Measurements from ENCODE around the gene GABRA5.
"Not testable (repeated sequence)": the region's sequence is repeated elsewhere in the genome, so short reads cannot be mapped to it uniquely, and the experiment has no call there.

GABRA5 gene

DNA sequence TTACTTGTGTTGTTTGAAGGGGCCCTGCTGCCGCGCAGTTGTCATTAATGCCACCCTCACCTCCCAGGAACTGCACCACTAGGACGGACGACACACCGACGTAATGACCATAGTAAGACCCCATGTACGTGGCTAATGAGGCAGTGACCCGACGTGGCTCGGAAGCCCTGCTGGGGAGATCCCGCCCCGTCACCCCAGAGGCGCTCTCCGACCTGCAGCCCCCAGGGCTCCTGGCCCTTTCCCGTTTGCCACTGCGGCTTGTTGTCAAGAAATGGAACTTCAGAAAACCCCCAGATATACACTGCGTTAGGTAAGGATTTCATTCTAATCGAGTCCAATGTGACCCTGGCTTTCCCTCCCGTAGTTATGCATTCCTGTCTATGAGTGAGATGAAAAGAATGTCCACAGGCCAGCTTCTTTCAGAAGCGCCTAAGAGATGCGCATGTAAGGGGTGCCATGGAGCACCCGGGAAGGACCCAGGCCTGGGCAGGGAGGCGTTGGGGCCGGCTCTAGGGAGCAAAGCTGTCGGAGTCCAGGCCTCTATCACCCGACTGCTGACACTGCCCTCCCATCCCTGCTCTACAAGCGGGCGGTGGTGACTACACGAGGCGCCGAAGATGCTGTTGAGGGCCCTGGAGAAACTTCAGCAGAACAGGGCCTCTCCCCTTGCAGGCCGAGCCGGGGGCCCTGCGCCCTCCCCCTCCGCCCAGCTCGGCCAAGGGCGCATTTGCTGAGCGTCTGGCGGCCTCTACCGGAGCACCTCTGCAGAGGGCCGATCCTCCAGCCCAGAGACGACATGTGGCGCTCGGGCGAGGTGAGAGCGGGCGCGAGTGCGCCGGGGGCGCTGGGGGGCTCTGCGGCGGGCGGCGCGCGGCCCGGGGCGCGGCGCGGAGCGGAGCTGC lies at the start of gene GABRA5:
GABRA5 (plus strand) TSS at position 765 of the 902 bp plus-strand sequence. CDS start 2,187 bp downstream, outside the sequence.
- peak; percentile 59 for DNase-seq (ENCODE audit: low spot score)

DNA sequence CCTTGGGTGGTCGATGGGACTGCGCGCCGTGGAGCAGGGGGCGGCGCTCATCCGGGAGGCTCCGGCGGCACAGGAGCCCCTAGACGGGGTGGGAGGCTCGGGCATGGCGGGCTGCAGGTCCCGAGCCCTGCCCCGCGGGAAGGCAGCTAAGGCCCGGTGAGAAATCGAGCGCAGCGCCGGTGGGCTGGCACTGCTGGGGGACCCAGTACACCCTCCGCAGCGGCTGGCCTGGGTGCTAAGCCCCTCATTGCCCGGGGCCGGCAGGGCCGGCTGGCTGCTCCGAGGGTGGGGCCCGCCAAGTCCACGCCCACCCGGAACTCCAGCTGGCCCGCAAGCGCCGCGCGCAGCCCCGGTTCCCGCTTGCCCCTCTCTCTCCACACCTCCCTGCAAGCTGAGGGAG lies 35.7 kb upstream of the GABRA5 start:
- DNase-seq (ENCODE audit: low spot score) = not testable (repeated sequence)

DNA sequence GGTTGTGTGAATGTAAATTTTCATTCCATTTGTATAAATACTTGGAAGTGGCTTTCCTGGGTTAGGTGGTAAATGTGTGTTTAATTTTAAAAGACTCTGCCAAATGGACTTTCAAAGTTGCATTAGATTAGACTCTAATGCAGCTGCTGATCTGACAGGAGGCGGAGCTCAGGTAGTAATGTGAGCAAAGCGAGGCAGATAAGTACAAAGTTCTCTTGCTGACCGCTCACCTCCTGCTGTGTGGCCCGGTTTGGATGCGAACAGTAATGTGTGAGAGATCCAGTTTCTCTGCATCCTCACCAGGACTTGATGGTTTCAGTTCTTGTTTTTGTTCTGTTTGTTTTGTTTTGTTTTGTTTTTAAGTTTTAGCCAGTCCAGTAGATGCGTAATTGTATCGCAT lies 34.9 kb upstream of the GABRA5 start:
- DNase-seq (ENCODE audit: low spot score) = no peak

DNA sequence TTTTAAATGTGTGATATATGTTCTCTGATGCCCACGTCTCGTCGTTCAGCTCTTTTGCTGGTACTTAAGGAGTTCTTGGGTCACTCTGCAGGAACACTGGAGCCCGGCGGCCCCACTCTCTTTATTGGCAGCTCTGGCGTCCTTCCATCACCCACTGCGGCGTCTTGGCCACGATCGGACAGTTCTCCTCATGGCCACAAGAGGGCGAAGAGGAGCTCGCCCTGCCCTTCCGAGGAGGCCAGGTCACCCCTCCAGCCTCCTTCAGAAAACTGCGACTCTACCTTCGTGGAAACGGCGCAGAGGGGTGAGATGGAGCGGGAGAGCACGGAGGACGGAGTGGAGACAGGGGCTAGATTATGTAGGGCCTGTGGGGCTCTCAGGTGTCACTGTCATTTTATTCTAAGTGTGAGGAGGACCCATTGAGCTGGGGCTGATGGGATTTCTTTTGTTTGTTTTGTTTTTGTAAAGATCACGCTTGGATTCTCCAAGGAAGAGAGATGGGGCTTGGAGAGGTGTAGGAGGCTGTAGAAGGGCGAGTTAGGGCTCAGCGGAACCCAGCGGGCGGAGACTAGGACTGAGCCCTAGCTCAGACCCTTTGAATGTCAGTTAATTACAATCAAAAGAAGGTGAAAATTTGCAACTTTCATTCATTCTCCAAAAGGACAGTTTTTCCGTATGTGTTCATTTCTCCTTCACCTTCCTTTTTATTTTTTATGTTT lies 28.0 kb upstream of the GABRA5 start:
- DNase-seq (ENCODE audit: low spot score) = peak; percentile 78

DNA sequence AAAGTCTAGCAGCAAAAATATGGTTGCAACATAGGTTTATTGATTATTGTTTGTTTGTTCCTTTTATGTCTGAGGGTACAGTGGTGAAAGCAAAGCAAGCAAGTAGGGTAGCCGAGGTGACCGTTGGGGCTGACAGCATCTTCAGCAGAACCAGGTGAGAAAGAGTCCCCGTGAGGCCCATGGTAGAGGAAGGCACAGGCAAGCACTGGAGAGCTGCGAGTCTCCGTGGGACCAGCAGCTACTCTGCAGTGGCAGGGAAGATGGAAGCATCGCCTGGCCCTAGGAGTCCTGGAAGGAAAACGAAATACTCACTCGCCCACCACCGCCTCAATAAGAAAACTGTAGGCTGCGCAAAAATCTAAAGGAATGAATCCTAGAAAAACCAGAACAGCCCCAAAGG lies 25.3 kb upstream of the GABRA5 start:
- no peak for DNase-seq (ENCODE audit: low spot score)

- DNase-seq (ENCODE audit: low spot score) = no peak
Observed at GRCh38 chr15:26841941-26842340, 24.9 kb upstream of the GABRA5 start.

- no peak for DNase-seq (ENCODE audit: low spot score)
Observed at GRCh38 chr15:26842391-26842790, 24.5 kb upstream of the GABRA5 start.

GRCh38 chr15:26844901-26845300 lies 22.0 kb upstream of the GABRA5 start:
- no peak for DNase-seq (ENCODE audit: low spot score)

- no peak for DNase-seq (ENCODE audit: low spot score)
Observed at GRCh38 chr15:26848498-26848897, 18.4 kb upstream of the GABRA5 start.

DNA sequence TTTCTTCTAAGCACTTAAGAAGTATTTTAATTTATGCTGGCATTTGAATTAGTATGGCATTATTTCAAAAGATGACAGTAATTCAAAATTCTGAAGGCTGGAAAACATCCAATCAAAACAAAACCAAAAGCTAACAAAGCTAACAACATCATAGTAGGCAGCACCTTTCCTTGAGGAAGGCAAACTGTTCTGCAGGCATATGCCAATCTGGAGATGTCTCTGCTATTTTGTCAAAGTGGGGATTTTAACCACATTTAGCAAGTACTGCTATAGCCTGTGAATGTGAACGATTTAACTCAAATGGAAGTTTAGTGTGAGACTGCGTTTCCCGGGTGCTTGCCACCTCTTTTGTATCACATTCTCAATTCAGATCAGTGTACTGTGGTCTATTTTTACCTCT lies 16.7 kb upstream of the GABRA5 start:
- DNase-seq (ENCODE audit: low spot score) = no peak

DNA sequence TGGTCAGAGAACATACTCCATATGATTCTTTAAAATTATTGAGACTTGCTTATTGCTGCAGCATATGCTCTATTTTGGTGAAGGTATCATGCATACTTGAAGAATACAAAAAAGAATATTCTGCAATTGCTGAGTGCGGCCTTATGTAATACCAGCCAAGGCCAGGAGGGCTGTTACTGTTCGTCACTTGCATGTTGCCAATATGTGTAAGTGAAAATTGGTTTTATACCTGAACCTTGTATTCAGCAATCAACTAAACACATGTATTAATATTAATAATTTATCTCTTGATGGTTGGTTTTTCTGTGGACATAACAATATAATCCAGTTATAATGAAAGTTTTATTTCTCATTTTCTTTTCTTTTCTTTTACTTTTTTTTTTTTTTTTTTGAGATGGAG lies 13.9 kb upstream of the GABRA5 start:
- no peak for DNase-seq (ENCODE audit: low spot score)

- DNase-seq (ENCODE audit: low spot score) = no peak
Observed at GRCh38 chr15:26854435-26854834, 12.4 kb upstream of the GABRA5 start.

- DNase-seq (ENCODE audit: low spot score) = peak; percentile 69
Observed at GRCh38 chr15:26864664-26865191, 2.1 kb upstream of the GABRA5 start.

GRCh38 chr15:26867200-26868007 lies 542 bp downstream of the GABRA5 start:
- DNase-seq (ENCODE audit: low spot score) = peak; percentile 24

GRCh38 chr15:26868029-26868685 lies 1.3 kb downstream of the GABRA5 start:
- DNase-seq (ENCODE audit: low spot score) = no peak

GRCh38 chr15:26869628-26870027 lies 2.8 kb downstream of the GABRA5 start:
- no peak for DNase-seq (ENCODE audit: low spot score)

DNA sequence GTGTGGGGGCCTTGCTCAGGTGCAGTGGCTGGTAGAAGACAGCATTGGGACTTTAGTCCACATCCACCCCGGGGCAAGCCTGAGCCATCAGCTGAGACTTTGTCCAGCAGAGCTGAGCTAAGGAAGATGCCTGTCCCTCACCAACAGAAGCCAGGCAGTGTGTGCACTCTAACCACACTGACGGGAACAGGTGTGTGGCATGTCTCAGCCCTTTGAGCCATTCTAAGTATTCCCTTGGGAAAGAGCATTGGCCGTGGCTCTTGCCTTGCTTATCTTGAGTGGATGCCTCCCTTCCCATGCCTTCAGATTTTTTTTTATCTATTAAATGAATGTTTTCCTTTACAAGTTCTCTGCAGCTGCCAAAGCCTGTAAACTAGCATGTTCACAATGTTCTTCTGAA lies 3.5 kb downstream of the GABRA5 start:
- no peak for DNase-seq (ENCODE audit: low spot score)

- no peak for DNase-seq (ENCODE audit: low spot score)
Observed at GRCh38 chr15:26872206-26872605, 5.3 kb downstream of the GABRA5 start.

DNA sequence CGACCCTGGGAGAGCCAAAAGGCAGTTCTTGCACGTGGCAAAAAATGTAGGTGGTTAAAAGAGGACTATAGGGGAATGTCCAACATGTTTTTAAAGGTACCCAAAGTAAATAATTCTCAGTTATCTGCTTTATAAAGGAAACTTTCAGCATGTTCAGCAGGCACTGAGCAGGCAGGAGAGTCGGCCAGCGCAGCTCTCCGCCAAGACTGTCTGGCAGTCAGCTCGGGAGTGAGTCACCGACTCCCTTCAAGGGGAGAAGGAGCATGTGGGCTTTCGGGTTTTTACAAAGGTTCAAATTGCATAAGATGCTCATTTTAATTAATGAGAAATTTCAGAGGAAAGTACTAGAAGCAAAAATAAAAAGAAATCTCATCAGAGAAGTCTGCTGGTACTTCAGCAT lies 7.0 kb downstream of the GABRA5 start:
- peak; percentile 75 for DNase-seq (ENCODE audit: low spot score)

DNA sequence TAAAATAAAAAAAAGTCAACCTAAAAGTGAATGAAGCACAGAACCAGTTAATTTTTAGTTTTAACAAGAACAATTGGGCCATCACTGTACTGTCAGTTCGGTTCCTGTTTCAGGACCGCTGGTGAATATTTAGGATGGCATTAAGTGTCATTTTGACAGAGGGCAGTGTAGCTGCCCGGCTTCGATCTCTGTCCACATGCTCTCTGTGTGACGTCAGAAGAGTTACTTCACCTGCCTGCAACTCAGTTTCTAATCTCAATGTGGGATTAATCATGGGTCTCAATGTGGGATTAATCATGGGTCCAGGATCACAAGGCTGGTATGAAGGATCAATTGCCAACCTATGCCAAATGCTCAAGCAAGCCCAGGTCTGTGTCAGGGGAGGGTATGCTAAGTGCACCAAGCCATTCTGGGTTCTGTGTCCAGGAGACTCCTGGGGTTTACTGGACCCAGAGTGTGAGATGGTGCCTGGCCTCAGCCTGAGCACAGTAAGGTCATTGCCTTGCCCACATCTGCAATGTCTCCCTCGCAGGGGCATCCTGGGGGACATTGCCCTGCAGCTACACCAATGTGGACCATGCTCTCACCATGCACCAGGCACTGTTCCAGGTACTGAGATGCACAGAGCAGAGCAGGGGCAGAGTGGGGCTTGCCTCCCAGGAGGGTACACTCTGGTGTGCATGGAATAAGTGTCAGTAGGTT lies 8.1 kb downstream of the GABRA5 start:
- no peak for DNase-seq (ENCODE audit: low spot score)

DNA sequence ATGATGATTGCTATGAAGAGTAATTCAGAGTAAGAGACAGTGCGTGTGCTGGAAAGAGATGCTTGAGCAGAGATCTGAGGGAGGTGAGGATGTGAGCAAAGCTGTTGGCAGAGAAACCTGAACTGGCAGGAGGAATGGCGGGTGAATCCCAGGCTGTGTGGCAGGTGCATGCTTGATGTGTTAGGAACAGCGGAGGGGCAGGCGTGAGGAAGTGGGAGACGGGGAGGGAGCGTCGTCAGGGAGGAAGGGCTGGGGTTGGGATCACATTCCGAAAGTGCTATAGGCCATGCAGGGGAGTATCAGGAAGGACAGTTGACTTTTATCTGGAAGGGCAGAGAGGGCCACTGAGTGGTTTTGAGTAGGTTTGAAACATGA lies 8.6 kb downstream of the GABRA5 start:
- DNase-seq (ENCODE audit: low spot score) = no peak

All from GM03348 (cell line).